H1 (cell line): ENCODE data around the gene POLR2H. TPM values are rescaled to one million over a fixed set of nuclear protein-coding genes. Genes with fewer than 3 reads are reported as not detected.
A peak's percentile ranks its signal among the peaks of the same experiment; 100 is the strongest.

Experiments
- ASH2L ChIP-seq: fragments of 200-600, 300-600 bp; sonication (generic); IDR thresholded peaks from one replicate; pipeline ENCODE4 v1.7.1; 2017; ENCODE audit warnings: low read length
- BACH1 ChIP-seq: IDR thresholded peaks from 2 replicates; pipeline ENCODE4 v1.6.1; 2012; ENCODE audit warnings: low read length, improper control_type of control experiment
- EP300 ChIP-seq, 2 experiments: IDR thresholded peaks; 1 replicate in 1 of 2; 2 replicates in 1 of 2; pipeline ENCODE4 v1.6.1; 2011 to 2012; ENCODE audit warnings: low read depth in 2 of 2, low read length in 2 of 2, mild to moderate bottlenecking in 2 of 2, borderline replicate concordance in 1 of 2, inconsistent platforms in 1 of 2, moderate library complexity in 1 of 2
- GABPA ChIP-seq: IDR thresholded peaks from 2 replicates; pipeline ENCODE4 v1.6.1; 2011; ENCODE audit warnings: mild to moderate bottlenecking, low read length, moderate library complexity, borderline replicate concordance; ENCODE audit not compliant: insufficient read depth
- GTF2F1 ChIP-seq: IDR thresholded peaks from 2 replicates; pipeline ENCODE4 v1.6.1; 2012; ENCODE audit warnings: low read depth, low read length, improper control_type of control experiment, borderline replicate concordance
- POLR2A ChIP-seq, 2 experiments: IDR thresholded peaks; 1 replicate in 1 of 2; 2 replicates in 1 of 2; pipeline ENCODE4 v1.6.1; 2011; ENCODE audit warnings: low read depth in 2 of 2, low read length in 2 of 2, mild to moderate bottlenecking in 2 of 2; ENCODE audit errors: control extremely low read depth in 1 of 2
- POLR2AphosphoS5 ChIP-seq: IDR thresholded peaks from 2 replicates; pipeline ENCODE4 v1.6.1; 2011; ENCODE audit warnings: low read depth, low read length
- RAD21 ChIP-seq, 2 experiments: IDR thresholded peaks in 1 of 2; conservative IDR thresholded peaks in 1 of 2; 2 replicates each; pipeline ENCODE4 v1.6.1; 2011; ENCODE audit warnings: low read depth in 2 of 2, low read length in 2 of 2, improper control_type of control experiment in 1 of 2, inconsistent platforms in 1 of 2, mild to moderate bottlenecking in 1 of 2, moderate library complexity in 1 of 2
- RXRA ChIP-seq: IDR thresholded peaks from 2 replicates; pipeline ENCODE4 v1.6.1; 2011; ENCODE audit warnings: low read depth, mild to moderate bottlenecking, low read length, moderate library complexity; ENCODE audit not compliant: insufficient read depth
- SIX5 ChIP-seq: IDR thresholded peaks from 2 replicates; pipeline ENCODE4 v1.6.1; 2011; ENCODE audit warnings: mild to moderate bottlenecking, low read depth, low read length
- SRF ChIP-seq: IDR thresholded peaks from 2 replicates; pipeline ENCODE4 v1.6.1; 2011; ENCODE audit warnings: mild to moderate bottlenecking, low read depth, low read length, moderate library complexity
- YY1 ChIP-seq: IDR thresholded peaks from 2 replicates; pipeline ENCODE4 v1.6.1; 2011; ENCODE audit warnings: low read depth, mild to moderate bottlenecking, low read length
- ZNF274 ChIP-seq: IDR thresholded peaks from 2 replicates; pipeline ENCODE4 v1.7.0; 2012; ENCODE audit warnings: low read length, borderline replicate concordance; ENCODE audit errors: extremely low read depth
- polyA plus RNA-seq, 7 experiments: library from polyadenylated mRNA; depleted of rRNA in 3 of 7; stranded (reverse) in 5 of 7; unstranded in 2 of 7; fragments of >200 nt in 5 of 7; fragments of 200-250 nt in 2 of 7; gene quantifications; 1 replicate in 5 of 7; 2 replicates in 1 of 7; 4 replicates in 1 of 7; pipeline versions ENCODE4 v1.2.1 to v1.2.3, GENCODE V29; 2011 to 2013; ENCODE audit warnings: missing spikeins in 2 of 7, mixed read lengths in 2 of 7
- total RNA-seq: library from RNA; stranded (reverse); fragmentation: NEBNext Ultra II Directional; extraction: Animal tissue kit (Norgen Biotek cat#: 25700); gene quantifications from 2 replicates; pipeline ENCODE4 v1.2.1, GENCODE V29; 2021

Gene POLR2H
- total and polyA plus RNA-seq, 2 of the 8 experiments (the other 6 are each of a cell fraction or from before 2014, with no cell fraction given) = 113 to 335 TPM

DNA sequence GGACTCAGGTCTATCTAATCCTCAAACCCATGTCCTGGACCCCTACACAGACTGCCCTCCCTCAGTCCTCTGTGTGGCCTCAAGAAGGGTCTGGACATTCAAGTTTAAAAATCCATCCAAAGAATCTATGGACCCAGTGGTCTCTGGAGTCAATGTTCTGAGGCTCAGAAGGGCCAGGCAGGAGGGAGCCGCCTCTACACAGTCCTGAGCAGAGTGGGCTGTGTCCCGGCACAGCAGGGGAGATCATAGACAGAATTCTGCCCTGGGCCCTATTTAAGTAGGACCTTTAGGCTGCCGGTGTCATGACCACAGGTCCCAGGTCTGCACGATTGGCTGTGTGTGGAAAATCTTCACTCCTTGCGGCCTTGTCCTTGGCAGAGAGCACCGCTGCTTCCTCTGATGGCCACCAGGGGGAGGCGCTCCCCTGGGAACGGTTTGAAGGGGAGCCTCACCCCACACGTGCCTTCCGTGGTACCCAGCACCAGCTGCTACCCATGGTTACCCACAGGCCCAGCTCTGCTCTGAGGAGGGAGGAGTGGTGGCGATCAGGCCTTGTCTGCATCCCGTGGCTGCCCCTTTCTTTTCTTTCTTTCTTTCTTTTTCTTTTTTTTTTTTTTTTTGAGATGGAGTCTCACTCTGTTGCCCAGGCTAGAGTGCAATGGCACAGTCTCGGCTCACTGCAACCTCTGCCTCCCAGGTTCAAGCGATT, 56.3 kb downstream of the POLR2H start (continued):
- TF ChIP-seq RAD21 (IDR thresholded peaks at IDR 0.05 in 1 of 2, conservative IDR thresholded peaks at IDR 0.05 in 1 of 2; ENCODE audit: low read depth in 2 of 2, low read length in 2 of 2) = peak; percentile 89 to 90
- TF ChIP-seq RXRA = no peak
- TF ChIP-seq EP300 (IDR thresholded peaks at IDR 0.05; ENCODE audit: borderline replicate concordance in 1 of 2, low read depth in 2 of 2, low read length in 2 of 2) = no peak
- TF ChIP-seq YY1 = no peak
- no peak for TF ChIP-seq ASH2L
- TF ChIP-seq GABPA = no peak
- peak; percentile 57 for TF ChIP-seq BACH1
- no peak for TF ChIP-seq SIX5
- TF ChIP-seq POLR2A (IDR thresholded peaks at IDR 0.05; ENCODE audit: control extremely low read depth in 1 of 2, low read depth in 2 of 2, low read length in 2 of 2) = no peak
- TF ChIP-seq ZNF274 = no peak
- no peak for TF ChIP-seq POLR2AphosphoS5
- TF ChIP-seq GTF2F1 = no peak
- TF ChIP-seq SRF = no peak
